ENCODE results near the gene RNF223.
"Not testable (repeated sequence)": the region's sequence is repeated elsewhere in the genome, so short reads cannot be mapped to it uniquely, and the experiment has no call there.

RNF223 gene

DNA sequence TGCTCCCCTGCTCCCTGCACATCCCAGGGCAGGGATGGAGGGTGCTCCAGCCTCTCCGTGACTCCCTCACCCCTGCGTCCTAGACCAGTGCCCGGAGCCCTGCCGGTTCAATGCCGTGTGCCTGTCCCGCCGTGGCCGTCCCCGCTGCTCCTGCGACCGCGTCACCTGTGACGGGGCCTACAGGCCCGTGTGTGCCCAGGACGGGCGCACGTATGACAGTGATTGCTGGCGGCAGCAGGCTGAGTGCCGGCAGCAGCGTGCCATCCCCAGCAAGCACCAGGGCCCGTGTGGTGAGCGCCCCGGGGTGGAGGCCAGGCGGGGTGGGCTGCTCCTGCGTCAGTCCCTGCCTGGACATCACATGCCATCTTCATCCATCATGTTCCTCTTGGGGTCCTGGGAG is 32.2 kb downstream of the RNF223 start:
- DNase-seq, result no peak

DNA sequence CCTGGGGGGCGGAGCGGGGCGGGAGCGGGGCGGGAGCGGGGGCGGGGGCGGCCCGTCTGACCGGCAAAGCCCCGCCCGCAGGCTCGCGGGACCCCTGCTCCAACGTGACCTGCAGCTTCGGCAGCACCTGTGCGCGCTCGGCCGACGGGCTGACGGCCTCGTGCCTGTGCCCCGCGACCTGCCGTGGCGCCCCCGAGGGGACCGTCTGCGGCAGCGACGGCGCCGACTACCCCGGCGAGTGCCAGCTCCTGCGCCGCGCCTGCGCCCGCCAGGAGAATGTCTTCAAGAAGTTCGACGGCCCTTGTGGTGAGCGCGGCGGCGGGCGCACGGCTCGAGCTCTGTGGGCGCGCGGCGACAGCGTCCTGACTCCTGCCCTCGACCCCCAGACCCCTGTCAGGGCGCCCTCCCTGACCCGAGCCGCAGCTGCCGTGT is 33.0 kb downstream of the RNF223 start:
- DNase-seq, result no peak

DNA sequence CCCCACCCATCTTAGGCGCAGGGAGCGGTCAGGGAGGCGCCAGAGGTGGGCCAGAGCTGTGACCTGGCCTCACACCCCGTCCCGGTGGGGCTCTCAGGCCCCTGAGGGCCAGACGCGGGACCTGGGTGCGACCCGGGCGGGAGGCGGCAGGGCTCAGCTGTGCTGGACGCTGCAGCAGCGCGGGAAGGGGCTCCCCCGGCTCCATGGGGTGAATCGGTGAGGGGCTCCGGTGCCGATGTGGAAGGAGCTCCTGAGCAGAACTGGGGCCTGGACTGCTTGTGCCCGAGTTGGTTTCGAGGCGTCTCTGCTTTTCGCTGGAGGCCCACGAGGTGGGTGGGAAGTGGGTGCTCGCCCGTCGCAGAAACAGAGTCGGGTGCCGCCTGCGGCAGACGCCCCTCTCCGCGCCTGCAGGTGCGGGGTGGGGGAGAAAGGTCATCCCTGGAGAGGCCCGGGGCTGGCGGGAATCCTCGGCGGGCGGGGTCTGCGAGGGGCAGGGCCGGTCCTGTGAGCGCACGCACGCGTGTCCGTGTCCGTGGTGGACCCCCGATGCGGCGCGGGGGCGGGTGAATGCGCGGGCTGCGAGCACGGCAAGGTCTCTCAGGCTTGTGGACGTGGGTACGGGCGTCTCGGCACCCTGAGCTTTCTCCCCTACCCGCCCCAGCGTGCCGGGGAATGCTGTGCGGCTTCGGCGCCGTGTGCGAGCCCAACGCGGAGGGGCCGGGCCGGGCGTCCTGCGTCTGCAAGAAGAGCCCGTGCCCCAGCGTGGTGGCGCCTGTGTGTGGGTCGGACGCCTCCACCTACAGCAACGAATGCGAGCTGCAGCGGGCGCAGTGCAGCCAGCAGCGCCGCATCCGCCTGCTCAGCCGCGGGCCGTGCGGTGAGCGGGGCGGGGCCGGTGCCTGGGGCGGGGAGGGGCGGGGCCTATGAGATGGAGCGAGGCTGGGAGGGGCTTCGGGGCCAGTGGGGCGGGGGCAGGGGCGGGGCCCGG is 33.8 kb downstream of the RNF223 start:
- DNase-seq, result peak; percentile 67 to 78

DNA sequence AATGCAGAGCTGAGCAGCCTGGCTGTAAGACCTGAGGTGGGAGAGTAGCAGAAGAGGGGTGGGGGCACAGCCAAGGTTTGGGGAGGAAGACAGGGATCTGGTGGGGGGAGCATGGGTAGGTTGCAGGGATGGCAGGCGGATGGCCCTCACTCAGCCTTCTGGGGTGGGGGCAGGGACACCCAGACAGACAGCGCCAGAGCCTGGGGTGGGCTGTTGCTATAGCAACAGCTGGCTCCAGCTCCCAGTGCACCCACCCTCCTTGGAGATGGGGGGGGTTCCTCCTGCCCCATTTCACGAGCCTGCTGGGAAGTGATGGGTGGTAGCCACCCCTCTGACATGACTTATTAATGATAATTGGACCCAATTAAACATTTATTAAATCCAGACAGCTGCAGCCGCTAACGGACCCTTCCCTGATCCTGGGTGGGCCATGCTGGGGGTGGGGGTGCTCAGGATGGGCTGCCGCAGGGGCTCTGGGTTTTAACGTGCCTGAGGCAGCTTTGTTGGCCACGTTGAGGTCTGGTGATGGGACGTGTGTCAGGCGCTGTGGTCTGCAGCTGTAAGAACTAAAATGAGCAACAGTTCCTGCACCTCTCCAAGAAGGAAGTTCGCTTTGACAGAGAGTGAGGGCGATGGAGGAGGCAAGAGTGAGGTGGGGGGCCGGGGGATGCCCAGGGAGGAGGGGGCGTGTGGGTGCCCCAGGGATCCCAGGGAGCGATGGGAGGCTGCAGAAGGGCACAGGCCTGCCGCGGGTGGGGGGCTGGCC is 34.8 kb downstream of the RNF223 start:
- no peak for DNase-seq

DNA sequence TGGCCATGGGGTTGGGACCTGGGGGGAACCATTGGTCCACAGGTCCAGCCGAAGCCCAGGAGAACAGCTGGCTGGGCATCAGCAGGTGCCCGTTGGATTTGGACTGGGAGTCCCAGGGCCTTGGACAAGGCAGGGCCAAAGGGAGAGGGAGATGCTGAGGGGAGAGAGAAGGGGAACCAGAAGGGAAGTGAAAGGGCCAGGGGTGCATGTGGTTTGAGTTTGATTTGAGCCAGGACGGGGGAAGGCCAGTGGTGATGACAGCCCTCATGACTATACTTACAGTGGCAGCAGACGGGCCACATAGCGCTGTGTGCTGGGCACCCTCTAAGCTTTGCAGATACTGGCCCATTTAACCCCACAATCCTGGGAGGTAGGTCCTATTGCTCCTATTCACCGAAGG is 35.4 kb downstream of the RNF223 start:
- DNase-seq, result no peak

DNA sequence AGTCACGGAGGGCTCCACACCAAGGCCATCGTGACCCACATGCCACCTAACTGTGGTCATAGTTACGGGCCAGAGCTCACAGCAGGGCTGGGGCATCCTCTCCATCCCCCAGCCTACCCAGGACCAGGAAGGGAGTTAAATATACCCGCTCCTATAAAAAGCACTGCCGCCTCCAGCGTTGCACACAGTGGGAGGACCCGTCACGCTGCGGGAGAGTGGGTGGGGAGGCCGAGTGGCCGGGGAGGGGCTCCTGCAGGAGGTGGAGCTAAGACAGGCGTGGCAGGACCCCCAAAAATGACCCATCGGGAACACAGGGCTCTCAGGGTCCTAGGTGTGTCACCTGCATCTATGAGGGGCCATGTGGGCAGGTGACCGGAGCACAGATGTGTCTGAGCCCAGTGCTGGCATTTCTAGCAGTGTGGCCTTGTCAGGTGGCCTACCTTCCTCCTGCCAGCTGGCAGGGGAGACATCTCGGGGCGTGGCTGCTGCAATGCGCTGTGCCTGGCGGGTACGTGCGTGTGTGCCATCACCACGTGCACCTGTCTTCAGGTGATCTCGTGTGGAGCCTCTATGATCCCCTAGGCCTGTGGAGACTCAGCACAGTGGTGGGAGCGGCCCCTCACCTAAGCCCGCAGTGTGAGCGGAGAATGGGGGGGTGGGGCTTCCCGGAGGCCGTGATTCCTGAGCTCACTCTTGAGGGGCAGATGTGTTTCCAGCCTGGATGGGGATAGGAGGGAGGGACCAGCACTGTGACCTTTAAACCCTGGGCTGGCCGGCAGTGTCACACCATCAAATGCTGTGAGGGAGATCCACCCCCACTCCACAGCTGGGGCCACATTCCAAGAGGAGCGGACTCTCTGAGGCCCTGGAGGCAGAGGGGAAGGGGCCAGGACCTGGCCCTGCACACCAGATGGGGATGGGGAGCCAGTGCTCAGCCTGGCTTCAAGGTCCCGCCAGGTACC is 36.5 kb downstream of the RNF223 start:
- DNase-seq, result no peak

DNA sequence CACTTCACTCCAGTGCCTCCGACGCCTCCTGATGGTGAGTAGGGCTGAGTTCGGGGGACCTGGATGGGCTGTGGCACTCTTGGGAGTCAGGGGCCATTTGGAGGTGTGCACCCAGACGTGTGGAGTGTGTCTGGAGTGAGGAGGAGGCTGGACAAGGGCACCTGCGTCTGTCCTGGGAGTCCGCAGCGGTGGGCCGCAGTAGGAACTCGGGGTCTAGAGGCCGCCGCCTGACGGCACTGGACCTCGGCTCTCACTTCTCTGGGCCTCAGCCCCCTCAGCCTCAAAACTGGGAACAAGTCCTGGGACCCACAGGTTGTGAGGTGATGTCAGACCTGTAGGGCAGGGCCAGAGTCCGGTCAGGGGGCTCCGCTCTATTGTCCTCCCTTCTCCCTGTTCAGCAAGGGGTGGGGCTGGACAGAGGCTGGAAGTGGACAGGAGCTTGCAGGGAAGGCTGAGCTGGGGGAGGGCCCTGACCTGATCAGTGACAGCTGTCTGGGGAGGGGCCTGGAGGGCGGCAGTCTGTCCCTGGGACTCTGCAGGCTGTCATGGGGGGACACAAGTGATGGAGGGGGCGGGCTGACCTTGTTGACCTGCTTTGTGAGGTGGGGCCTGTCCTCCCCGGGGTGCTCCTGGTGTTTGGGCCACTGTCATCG is 38.7 kb downstream of the RNF223 start:
- DNase-seq, result no peak

DNA sequence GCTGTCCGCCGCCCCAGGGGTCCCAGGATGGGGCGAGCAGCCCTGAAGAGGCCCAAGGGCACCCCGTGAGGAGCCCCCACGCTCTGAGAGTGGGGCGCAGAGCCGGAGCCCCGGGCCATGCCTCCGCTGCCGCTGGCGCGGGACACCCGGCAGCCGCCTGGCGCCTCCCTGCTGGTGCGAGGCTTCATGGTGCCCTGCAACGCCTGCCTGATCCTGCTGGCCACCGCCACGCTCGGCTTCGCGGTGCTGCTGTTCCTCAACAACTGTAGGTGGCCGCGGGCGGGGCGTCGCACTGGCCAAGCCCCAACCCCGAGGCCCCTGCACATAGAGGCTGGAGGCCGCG is 39.7 kb downstream of the RNF223 start:
- DNase-seq, result no peak

DNA sequence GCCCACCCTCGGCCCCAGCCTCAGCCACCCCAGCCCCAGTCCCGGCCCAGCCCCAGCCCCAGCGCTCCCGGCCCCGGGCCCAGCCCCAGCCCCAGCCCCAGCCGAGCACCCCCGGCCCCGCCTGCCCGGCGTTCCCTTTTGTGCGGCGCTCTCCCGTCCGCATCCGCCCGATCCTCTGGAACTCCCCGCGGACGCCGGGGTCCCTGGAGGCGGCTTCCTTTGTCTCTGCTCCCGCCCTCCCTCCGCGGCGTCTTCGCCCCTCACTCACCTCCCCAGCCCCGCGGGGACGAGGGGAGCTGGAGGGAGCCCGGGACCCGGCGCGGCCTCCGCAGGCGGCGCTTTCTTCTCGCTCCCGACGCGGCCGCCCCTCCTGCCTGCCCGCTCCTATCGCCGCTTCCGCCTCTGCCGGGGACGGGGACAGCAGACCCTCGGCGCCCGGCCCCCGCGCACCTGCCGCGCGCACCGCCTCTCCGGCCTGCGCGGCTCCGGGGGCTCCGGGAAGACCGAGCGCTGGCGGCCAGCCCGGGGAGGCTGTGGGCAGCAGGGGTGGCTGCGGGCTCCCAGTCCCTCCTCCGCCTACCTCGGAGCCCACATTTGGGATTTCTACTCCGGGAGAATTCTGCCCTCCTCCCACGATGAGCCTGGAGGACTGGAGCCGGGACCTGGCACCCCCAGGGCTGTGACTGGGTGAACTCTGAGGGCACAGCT is 40.2 kb downstream of the RNF223 start:
- no peak for DNase-seq

DNA sequence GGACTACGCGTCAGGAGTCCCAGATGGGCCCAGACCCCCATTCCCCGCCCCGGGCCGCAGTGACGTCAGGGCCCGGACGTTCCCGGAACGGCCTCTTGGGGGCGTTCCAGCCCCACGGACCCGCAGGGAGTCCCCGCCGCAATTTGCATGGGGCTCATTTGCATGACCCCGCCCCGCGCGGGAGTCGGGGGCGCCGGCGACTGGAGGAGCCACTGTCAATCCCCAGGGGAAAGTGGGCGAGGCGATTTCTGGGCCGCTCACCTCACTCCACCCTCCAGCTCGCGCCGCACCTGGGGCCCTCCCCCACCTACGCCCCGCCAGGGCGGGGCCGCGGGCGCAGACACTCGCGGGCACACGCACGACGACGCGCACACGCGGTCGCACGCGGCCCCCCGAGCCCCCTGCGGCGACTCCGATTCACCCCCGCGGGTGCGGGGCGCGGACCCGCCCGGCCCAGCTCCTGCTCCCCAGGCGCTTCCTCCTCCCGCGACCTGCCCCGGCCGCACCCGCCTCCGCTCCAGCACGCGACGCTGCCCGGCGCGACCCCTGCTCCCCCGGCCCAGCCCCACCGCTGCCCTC is 41.0 kb downstream of the RNF223 start:
- DNase-seq, result peak; percentile 91 to 95

DNA sequence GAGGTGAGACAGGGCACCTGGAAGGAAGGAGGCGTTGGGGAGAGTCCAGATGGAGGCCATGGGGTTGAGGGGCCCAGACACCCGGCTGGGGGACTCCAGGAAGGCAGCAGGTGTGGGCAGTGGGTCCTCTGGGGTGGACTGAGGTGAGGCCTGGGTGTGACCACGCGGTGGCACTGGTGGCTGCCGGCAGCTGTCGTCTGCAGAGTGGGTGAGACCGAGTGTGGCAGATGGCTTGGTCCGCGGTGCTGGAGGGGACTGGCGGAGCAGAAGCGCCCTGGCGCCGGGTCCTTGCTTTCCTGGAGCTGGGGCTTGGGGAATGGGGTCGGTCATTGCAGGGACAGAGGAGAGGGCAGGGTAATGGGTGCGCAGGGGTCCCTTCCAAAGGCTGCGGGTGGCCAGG is 41.7 kb downstream of the RNF223 start:
- no peak for DNase-seq

DNA sequence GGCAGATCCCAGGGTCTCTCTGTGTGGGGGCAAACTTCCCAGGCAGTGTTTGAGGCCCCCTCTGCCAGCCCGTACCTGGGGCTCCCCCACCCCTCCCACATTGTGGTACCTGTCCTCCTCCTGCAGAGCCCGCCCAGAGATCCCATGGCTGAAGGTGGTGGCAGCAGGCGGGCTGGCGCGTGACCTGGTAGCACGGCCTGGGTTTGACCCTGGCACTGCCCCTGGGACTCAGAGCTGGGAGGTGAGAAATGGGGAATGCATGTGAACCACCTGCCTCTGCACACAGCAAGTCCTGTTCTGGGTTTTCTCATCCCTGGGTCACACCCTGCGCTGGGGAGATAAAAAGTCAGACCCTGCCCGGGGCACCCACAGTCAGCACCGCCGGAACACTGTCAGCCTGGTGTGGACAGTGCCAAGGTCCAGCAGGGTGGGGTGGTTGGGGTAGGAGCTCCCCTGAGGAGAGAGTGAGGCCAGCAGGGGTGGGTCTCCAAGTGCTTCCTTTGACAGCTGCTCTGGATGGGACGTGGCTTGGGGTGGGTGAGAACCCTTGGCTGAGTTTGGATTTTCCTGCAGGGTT is 42.4 kb downstream of the RNF223 start:
- no peak for DNase-seq

DNA sequence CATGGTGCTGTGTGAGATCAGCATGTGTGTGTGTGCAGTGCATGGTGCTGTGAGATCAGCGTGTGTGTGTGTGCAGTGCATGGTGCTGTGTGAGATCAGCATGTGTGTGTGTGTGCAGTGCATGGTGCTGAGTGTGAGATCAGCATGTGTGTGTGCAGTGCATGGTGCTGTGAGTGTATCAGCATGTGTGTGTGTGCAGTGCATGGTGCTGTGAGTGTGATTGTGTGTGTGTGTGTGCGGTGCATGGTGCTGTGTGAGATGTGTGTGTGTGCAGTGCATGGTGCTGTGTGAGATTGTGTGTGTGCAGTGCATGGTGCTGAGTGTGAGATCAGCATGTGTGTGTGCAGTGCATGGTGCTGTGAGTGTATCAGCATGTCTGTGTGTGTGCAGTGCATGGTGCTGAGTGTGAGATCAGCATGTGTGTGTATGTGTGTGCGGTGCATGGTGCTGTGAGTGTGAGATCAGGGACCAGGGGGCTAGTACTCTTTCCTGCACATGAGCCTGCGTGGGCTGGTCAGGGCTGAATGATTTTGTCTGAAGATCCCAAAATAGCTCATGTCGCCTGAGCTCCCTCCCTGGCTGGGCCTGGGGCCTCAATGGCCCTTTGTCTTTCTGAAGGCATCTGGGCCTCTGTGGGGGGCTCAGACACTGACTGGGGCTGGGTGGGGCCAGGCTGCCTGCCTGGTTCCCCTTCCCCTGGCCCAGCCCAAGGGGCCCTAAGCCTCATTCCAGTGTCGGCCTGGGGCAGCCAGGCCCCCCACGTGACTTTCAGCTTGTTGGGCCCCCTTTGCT is 43.0 kb downstream of the RNF223 start:
- not testable (repeated sequence) for DNase-seq

DNA sequence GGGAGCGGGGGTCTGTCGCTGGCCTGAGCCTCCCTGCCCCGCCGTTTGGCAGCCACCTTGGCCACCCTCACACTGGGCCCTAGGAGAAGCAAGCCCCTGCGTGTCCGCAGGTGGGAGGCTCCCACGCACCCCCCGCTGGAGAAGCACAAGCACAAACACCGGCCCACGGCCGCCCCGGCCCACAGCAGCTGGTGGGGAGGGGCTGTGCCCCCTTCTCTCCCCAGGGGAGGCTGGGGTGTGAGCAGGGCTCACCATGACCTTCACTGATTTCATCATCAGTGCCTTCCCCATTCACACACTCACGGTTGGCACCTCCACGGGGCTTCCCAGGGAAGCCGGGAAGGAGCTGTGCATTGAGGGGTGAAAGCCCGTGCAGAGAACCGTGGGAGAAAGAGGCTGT is 46.3 kb downstream of the RNF223 start:
- DNase-seq, result no peak

DNA sequence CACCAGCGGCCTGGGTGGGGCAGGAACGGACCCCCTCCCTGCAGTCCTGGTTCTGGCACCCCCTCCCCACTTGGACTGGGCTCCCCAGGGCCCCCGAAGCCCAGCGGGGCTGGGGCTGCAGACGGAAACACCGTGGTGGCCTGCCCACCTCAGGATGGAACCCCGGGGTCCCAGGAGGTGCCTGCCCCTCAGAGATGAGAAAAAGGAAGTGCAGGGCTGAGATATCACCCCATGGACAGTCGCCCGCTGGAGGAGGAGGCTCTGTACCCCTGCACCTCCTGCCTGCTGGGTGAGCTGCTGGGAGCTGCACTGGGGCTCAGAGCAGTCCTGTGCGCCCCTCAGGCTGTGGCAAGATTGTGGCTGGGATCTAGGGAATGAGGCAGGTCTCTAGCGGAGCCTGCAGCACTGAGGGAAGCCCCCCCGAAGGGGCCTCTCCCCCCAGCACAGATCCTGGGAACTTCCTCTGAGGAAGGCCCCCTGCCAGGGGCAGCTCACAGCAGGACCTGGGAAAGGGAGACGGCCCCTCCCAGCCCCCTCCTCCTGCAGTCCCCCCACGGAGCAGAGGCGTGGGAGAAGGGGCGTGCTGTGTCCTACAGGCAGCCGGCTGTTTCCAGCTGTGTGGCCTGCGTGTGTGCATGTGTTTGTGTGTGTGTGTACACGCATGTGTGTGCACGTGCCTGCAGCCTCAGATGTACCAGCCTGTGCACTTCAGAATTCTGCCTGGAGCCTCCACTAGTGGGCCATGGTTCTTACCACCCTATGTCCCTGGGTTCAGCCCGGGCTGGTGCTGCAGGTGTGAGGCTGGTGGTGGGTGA is 47.3 kb downstream of the RNF223 start:
- DNase-seq, result no peak

DNA sequence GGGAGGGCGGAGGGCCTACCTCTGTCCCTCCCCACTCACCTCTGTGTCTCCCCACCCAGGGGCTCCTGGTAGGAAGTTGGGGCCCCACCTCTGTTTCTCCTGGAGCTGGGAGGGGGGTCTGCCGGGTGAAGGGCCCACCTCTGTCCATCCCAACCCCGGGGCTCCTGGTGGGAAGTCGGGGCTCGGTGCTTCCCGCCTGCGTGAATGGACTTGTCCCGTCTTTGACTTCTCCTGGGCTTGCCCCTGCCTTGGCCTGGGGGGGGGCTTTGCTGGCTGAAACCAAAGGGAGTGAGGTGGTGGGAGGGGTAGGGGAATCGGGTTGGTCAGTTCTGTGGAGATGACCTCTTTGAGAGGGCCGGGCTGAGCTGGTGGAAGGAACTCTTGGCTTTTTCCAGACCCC is 48.4 kb downstream of the RNF223 start:
- DNase-seq, result no peak

DNA sequence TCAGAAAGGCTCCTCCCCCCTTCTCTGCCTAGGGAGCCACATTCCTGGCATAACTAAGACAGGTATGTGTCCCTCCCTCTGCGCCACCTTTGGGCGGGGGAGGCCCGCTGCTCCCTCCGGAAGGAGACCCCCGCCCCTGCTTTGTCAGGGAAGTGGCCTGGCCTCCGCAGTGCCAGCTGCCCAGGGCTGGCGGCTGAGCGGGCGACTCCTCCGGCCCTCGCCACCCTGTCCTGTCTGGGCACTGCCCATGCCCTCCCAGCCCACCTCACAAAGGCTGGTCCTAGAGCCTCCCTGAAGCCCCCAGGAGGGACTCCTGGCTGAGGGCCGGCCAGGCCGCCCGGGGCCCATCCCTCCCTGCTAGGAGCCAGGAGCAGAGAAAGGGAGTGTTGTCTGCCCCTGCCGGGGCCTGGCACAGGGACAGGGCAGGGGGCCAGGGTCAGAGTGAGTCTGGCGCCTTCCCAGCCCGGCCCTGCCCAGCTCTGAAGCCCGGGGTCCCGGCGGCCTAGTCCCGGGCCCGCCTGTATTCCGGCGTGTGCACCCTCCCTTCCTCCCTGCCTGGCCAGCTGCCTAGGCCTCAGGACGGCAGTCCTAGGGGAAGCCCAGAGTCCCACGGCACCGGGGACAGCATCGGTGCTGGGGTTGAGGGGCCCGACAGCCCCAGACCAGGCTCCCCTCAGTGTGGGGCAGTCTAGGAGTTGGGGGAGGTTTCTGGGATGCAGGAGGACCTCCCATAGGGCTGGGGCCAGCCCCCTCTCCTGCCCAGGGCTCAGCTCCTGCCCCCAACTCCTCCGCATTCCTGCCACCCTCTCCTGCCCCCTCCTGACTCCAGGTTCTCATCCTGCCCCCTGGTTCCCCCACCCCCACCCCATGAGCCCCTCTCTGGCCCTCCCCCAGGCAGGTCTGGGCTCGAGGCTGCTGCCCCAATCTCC is 49.1 kb downstream of the RNF223 start:
- no peak for DNase-seq
